NCI-H226 (cell line): ENCODE measurements around the gene GABBR2.
"Not testable (repeated sequence)": the region's sequence is repeated elsewhere in the genome, so short reads cannot be mapped to it uniquely, and the experiment has no call there.

Experiments
- DNase-seq: peaks from one replicate; pipeline ENCODE4 v3.0.0-alpha.2; 2015

Gene GABBR2

DNA sequence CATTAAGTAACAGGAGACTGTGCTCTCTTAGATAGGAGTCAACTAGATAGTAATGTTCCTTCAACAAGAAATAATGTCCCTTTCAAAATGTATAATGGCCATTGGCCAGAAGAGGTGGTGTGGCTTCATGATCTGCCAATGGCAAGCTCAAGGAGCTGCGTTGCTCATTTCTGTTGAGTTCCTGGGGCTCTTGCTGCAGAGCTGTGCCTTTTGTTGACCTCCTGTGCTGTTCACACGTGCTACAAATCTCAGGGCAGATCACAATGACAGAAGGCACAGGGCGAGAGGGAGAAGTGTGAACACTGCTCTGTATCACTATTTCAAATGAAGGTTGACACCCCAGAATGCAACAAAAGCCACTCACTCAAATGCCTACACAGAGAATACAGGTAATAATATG lies 437.3 kb downstream of the GABBR2 start:
- no peak for DNase-seq

DNA sequence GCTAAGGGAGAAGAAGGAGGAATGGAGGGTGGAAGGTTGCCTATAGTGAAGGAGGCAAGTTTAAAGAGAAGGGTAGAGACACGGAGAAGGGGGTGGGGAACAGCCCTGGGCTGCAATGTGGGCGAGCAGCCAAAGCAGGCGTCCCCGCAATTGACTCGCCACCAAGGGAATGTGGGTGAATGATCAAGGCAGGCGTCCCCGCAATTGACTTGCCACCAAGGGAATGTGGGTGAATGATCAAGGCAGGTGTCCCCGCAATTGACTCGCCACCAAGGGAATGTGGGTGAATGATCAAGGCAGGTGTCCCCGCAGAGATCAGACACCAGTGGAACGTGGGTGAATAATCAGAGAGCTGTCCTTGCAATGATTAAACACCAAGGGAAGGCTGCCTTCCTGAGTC lies 438.5 kb downstream of the GABBR2 start:
- DNase-seq, result not testable (repeated sequence)

- not testable (repeated sequence) for DNase-seq
Observed at GRCh38 chr9:98269652-98270051, 439.1 kb downstream of the GABBR2 start.

- DNase-seq, result not testable (repeated sequence)
Observed at GRCh38 chr9:98267556-98267955, 441.2 kb downstream of the GABBR2 start.

DNA sequence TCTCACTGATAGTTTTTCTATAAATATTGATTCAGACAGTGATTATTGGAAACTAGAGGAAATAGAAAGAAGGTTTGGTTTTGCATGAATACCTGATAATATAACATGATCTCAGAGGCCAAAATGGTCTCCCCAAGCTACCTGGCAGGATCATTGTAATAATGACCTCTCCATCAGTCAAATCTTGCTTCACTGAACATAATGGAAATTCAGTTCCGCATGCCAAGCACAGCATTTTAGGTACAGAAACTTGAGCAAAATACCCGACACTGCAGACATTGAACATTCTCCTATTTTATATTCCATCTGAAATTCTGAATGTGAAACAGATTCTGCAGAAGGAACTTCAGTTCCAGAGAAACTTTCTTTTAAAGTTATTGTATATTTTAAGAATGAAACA lies 444.2 kb downstream of the GABBR2 start:
- DNase-seq, result no peak

DNA sequence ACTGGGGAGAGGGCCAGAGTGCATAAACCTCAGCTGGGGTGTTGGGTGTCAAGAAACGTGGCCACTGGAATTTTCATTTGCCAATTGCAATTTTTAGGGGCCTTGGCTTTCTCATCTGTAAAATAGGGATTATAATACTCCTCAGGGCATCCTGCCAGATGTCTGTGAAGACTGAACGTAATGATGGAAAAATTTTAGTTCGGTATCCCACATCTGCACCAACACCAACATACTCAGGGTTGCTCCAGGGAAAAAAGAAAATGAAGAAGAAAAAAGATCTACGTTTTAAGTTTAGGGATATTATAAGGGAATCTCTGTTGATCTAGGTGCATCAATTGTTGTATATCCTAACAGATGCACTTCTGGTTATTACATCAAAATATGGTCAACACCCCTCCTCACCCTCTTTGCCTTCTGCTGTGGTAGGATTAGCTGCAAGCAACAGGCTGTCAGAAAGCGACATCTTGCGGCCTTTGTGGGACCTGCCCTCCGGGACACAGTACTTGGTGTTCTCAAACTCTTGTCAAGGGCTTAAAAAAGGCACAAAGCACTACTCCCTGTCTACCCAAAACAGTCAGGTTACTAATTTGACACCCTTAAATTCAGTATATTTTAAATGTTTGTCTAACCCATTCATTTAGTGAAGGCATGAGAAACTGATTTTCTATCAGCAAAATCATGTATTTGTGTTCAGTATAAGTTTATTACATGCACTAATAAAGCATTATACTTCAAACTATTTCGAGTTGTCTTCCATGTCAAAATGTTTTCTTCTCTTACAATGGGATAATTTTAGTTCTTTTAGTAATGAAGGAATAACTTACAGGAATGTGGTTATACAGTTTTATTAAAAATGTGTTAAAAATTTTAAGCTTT lies 445.0 kb downstream of the GABBR2 start:
- DNase-seq, result peak; percentile 52

DNA sequence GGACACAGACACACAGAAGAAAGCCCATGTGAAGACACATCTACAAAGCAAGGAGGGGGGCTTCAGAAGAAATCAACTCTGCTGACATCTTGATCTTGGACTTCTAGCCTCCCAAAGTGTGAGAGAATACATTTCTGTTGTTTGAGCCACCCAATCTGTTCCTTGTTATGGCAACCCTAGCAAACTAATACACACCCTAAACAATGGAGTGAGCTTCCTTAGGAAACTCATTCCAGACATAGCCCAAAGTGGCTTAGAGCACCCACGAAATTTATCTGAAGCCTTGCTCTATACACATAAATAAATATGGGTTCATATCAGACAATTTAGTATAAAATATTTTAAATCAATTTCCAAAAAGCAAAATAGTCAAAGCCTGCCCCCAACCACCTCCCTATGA lies 445.7 kb downstream of the GABBR2 start:
- no peak for DNase-seq

- no peak for DNase-seq
Observed at GRCh38 chr9:98262056-98262455, 446.7 kb downstream of the GABBR2 start.

- no peak for DNase-seq
Observed at GRCh38 chr9:98260635-98261034, 448.1 kb downstream of the GABBR2 start.

DNA sequence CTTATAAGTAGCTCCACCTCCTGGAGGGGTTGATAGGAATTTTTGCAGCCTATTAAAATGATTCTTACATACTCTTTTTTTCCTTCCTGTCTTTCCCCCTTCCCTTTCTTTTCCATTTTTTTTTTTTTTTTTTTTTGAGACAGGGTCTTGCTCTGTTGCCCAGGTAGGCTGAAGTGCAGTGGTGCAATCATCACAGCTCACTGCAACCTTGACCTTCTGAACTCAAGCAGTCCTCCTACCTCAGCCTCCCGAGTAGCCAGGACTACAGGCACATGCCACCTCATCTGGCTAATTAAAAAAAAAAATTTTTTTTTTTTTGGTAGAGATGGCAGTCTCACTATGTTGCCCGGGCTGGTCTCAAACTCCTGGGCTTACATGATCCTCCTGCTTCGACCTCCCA lies 448.9 kb downstream of the GABBR2 start:
- no peak for DNase-seq

- DNase-seq, result no peak
Observed at GRCh38 chr9:98256756-98257155, 452.0 kb downstream of the GABBR2 start.

DNA sequence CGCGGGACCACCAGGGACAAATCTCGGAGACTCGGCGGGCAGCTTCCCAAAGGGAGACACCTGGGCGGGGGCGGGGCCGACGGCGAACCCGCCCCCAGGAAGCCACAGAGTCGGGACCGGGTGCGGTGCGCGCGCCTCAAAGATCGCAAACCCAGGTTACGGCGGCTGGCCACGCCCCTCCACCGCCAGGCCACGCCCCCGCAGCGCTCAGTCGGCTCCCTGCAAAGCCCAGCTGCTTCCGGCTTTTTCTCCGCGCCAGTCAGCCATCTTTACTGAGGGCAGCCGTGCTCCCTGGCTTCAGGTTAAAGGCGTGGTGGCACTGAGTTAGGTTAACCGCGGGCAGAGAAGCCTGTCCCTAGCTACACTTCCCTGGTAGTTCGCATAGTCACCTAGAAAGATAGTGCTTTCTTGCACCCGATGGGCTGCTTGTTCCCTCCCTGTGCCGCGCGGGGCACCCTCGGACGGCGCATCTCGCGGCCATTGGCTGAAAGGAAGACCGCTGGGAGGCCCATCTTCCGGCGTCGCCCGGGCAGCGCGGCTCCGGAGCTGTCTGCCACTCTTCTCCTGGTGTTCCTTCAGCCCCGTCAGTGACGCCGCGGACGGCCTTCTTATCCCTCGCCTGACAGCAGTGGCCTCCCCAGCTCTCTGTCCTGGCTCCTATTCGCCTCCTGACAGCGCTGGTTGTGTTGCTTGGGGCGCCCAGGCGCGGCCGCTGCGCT lies 453.0 kb downstream of the GABBR2 start, which contains the start of gene TBC1D2:
Gene TBC1D2, minus strand, starts transcription at position 72 of the 719 bp plus-strand sequence. CDS start 108 bp downstream, outside the sequence.
- peak; percentile 89 for DNase-seq

GRCh38 chr9:98255061-98255577 lies 453.6 kb downstream of the GABBR2 start:
- peak; percentile 44 for DNase-seq

DNA sequence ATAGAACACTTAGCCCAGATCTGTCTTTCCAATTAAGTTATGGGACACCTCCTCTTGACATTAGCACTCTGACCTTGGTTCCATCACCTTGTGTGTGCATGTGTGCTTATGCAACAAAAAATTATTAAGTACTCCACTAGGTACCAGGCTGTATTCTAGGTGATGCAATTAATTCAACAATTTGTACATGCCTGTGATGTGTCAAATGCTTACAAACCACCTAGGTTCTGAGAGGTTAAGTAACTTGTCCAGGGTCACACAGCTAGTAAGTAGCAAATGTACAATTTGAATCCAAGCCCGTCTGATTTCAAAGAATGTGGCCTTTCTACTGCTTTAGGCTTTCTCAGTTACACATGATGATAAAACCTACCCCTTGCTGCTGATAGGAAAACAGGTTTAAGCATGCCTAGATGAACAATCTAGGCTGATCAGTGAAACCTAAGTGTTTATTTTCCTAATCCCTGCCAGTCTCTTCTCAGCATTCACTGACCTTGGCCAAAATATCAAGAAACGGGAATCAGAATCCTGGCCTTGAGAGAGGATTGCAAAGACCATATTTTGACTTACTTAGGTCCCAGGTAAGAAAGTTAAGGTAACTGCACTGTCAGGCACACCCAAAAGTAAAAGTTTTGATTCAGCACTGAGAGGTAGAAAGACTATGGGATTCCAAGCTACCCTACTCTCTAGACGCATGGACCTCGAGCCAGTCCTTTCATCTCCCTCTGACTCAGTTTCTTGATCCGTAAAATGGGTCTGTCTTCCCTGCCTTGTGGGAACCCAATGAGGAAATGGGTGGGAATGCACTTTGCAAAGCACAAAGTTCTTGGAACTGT lies 454.3 kb downstream of the GABBR2 start:
- DNase-seq, result no peak

- DNase-seq, result peak; percentile 57
Observed at GRCh38 chr9:98253565-98253964, 455.2 kb downstream of the GABBR2 start.

DNA sequence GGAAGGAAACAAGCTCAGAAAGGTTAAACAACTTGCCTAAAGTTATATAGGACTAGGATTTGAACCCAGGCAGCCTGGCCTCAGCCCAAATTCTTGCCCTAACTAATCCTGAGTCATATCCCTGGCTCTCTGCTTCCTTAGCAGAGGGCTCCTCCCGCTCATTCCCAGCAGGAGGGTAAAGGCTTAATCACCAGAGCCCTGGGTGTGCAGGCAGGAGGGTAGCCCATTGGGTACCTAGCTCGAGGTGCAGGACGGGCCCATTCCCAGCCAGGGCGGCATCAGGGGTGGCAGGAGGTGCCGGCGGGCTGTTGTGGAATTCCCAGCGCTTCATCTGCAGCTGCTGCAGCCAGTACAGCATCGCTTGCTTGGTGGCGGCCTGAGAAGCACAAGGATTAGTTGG lies 457.2 kb downstream of the GABBR2 start:
- peak; percentile 97 for DNase-seq

DNA sequence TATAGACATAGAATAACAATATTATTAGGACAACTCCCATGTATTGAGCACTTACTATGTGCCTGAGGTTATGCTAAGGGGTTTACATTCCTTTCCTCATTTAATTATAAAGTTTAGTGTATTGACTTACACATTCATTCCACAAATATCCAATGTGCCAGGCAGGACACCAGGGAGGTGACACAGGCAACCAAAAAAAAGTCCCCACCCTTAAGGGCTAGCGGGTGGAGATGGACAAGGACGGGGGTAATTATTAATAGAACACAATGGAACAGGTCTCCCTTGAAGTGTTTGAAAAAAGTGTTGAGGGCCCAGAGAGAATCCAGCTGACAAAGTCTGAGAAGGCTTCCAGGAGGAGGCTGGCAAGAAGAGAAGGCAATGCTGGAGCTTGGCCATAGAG lies 459.0 kb downstream of the GABBR2 start:
- DNase-seq, result no peak

- peak; percentile 77 for DNase-seq
Observed at GRCh38 chr9:98248737-98249474, 459.8 kb downstream of the GABBR2 start.

GRCh38 chr9:98247831-98248657 lies 460.7 kb downstream of the GABBR2 start:
- DNase-seq, result no peak

DNA sequence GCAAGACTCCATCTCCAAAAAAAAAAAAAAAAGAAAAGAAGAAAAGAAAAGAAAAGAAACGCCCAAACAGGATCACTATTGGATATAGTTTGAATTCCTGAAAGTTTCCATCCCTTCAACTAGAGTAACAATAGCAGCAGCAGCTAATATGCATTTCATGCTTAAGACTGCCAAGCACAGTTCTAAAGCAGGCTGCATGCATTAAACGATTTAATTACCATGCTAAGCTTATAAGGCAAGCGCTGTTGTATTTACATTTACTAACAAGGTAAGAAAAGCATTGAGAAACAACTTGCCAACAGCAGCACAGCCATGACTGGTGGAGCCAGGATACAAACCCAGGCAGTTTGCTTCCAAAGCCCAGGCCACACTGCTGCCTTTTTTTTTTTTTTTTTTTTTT lies 466.3 kb downstream of the GABBR2 start:
- no peak for DNase-seq
